Mesothelial cell of epicardium (in vitro differentiated cells): ENCODE results near the gene MCF2L. TPM values are rescaled to one million over a fixed set of nuclear protein-coding genes. Genes with fewer than 3 reads are reported as not detected.
"Not testable (repeated sequence)": the region's sequence is repeated elsewhere in the genome, so short reads cannot be mapped to it uniquely, and the experiment has no call there.

ENCODE experiments used
- DNase-seq, 2 experiments: peaks; one replicate each; pipeline ENCODE4 v3.0.0; 2021; ENCODE audit warnings: low spot score in 2 of 2; ENCODE audit not compliant: unreplicated experiment in 2 of 2
- H3K27ac Mint-ChIP-seq: 2 replicates; pipeline ENCODE4 v1.8.0; 2021; ENCODE audit warnings: mixed read lengths
- H3K27me3 Mint-ChIP-seq: 2 replicates; pipeline ENCODE4 v1.8.0; 2021; ENCODE audit warnings: low read depth, mixed read lengths
- H3K36me3 Mint-ChIP-seq: 2 replicates; pipeline ENCODE4 v1.8.0; 2021; ENCODE audit warnings: mixed read lengths
- H3K4me1 Mint-ChIP-seq: 2 replicates; pipeline ENCODE4 v1.8.0; 2021; ENCODE audit warnings: mixed read lengths
- H3K4me3 Mint-ChIP-seq: 2 replicates; pipeline ENCODE4 v1.8.0; 2021; ENCODE audit warnings: mild to moderate bottlenecking, moderate library complexity, mixed read lengths
- H3K9me3 Mint-ChIP-seq: 2 replicates; pipeline ENCODE4 v1.8.0; 2021; ENCODE audit warnings: mixed read lengths
- CTCF ChIP-seq: fragments of 200-600 bp; sonication (generic); IDR thresholded peaks from one replicate; pipeline ENCODE4 v1.5.0; 2021; ENCODE audit warnings: antibody characterized with exemption; ENCODE audit not compliant: unreplicated experiment
- total RNA-seq: library from RNA; stranded (reverse); gene quantifications from 3 replicates; pipeline ENCODE4 v1.2.1, GENCODE V29; 2021

The MCF2L gene
- total RNA-seq, 1 donor from 2014 or later = 36.6 TPM

GRCh38 chr13:113105032-113105920 is 136.3 kb downstream of the MCF2L start, which contains the start of gene F7:
F7 (plus strand) TSS chr13:113105791; CDS start chr13:113105842, 51 bp downstream.
- H3K36me3 Mint-ChIP-seq = no peaks in the 10 kb centered on the region
- peaks cover 9% of the 10 kb centered on the region for H3K4me1 Mint-ChIP-seq
- H3K27me3 Mint-ChIP-seq = peaks cover 24% of the 10 kb centered on the region
- no peak for DNase-seq
- no peaks in the 10 kb centered on the region for H3K9me3 Mint-ChIP-seq
- H3K4me3 Mint-ChIP-seq = no peak within 1 kb of the TSS
- H3K27ac Mint-ChIP-seq = no peak within 1 kb of the TSS
- no peak for TF ChIP-seq CTCF

- H3K27me3 Mint-ChIP-seq = peaks cover 29% of the 10 kb centered on the region
- peaks cover 9% of the 10 kb centered on the region for H3K4me1 Mint-ChIP-seq
- no peak for TF ChIP-seq CTCF
- no peak for DNase-seq
- no peaks in the 10 kb centered on the region for H3K36me3 Mint-ChIP-seq
- H3K27ac Mint-ChIP-seq = no peak overlapping the region
- no peaks in the 10 kb centered on the region for H3K9me3 Mint-ChIP-seq
- H3K4me3 Mint-ChIP-seq = no peak overlapping the region
Measured at GRCh38 chr13:113105921-113106452, 137.0 kb downstream of the MCF2L start.

GRCh38 chr13:113106711-113107351 is 137.8 kb downstream of the MCF2L start:
- H3K4me1 Mint-ChIP-seq = peaks cover 2% of the 10 kb centered on the region

GRCh38 chr13:113108521-113108920 is 139.5 kb downstream of the MCF2L start:
- H3K4me3 Mint-ChIP-seq, H3K27ac Mint-ChIP-seq, H3K9me3 Mint-ChIP-seq, DNase-seq, H3K36me3 Mint-ChIP-seq, H3K4me1 Mint-ChIP-seq: not testable (repeated sequence)
- H3K27me3 Mint-ChIP-seq = peaks cover 28% of the 10 kb centered on the region

More at GRCh38 chr13:113106711-113107351, 137.8 kb downstream of the MCF2L start:
- no peak overlapping the region for H3K4me3 Mint-ChIP-seq
- no peaks in the 10 kb centered on the region for H3K36me3 Mint-ChIP-seq
- no peak for TF ChIP-seq CTCF
- H3K9me3 Mint-ChIP-seq = no peaks in the 10 kb centered on the region
- H3K27me3 Mint-ChIP-seq = peaks cover 31% of the 10 kb centered on the region
- no peak overlapping the region for H3K27ac Mint-ChIP-seq
- DNase-seq = no peak

GRCh38 chr13:113109151-113110047 is 140.4 kb downstream of the MCF2L start:
- Mint-ChIP-seq H3K4me3 (peak overlapping the region; percentile 54), H3K36me3 (no peaks in the 10 kb centered on the region), H3K27ac (no peak overlapping the region), H3K4me1 (no peaks in the 10 kb centered on the region), H3K27me3 (peaks cover 28% of the 10 kb centered on the region), H3K9me3 (no peaks in the 10 kb centered on the region)
- no peak for TF ChIP-seq CTCF
- peak in 1 of 2 experiments; percentile 18 for DNase-seq
